ENCODE results near the gene FAM184A.
"Not testable (repeated sequence)": the region's sequence is repeated elsewhere in the genome, so short reads cannot be mapped to it uniquely, and the experiment has no call there.

The FAM184A gene

DNA sequence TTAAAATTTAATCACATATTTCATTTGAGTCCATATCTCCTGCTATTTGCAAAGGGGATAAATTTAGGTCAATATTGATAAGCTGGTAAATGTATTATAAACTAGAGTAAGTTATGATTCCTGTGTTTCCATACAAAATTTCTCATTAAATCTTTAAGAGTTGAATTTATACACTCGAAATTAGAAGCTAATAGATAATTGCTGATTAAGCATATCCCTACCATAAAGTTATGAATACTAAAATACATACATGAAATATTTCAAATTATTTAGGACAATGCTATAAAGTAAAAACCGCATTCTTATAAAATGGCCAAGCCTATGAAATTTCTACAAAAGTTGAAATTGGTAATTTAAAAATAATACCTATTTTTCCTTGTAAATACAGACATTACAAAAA lies 71.5 kb downstream of the FAM184A start:
- DNase-seq: no peak

DNA sequence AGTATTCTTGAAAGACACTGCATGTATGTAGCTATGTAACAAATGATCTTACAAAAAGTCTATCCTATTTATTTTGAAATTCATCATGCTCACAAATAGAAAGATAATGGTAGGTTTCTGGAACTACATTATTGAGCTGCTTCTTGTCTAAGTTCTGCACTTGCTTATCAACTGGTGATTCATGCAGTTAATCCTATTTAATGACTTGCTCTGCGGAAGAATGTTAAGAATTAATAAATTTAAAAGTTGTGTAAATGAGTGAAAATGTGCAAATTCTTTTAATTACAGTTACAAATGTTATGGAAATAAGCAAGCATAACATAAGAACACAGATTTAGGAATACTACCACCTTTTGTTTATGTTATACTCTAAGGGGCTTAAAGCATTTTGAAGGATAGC lies 76.4 kb downstream of the FAM184A start:
- DNase-seq: no peak

DNA sequence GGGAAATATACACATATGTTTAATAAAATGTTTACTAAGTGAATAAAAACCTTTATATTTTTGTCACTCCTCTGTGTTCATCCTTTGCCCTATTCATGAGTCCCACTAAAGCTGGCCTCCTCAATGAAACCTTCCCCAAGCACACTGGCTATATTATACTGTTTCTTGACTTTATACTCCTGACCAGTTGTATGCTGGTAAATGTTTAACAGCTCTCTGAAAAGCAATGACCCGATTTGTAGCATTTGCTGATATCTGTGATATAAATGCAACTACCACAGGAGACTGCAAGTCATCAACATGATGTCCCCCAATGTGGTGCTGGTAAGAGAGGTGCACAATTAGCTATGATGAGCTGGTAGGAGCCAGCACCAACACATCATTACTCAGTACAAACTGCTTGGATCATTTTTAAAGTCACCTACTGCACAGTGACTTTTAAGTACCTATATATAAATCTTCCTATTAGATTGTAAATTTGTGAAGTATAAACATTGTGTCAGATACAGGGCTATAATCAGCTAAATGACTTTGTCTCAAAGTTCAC lies 78.9 kb downstream of the FAM184A start:
- DNase-seq: no peak

DNA sequence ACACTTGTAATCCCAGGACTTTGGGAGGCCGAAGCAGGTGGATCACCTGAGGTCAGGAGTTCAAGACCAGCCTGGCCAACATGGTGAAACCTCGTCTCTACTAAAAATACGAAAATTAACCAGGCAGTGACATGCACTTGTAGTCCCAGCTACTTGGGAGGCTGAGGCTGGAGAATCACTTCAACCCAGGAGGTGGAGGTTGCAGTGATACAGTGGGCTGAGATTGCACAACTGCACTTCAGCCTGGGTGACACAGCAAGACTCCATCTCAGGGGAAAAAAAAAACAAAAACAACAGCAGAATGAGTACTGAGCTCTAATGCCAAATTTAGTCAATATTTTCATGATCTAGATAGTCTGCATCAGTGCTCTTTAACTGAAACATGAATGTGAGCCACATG lies 81.0 kb downstream of the FAM184A start:
- not testable (repeated sequence) for DNase-seq

DNA sequence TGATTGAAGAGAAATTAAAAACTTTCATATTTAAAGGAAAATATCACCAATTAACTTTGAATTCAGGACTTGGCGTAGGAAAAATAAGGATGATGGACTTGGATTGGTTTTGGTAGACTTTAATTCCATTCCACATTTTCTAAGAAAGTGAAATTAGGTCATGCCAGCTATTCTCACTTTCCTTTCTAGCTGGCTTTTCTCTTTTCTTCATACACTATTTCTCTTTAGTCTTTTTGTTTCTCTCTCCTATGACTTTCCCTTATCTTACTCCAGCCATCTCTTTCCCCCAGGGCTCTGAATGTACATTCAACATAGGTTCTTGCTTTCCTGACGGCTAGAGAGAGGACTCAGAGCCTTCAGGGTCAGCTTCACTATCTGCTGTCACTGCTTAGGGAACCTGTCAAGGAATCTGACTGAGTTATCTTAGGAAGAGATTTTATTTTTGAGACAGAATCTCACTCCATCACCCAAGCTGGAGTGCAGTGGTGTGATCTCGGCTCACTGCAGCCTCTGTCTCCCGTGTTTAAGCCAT lies 82.1 kb downstream of the FAM184A start:
- no peak for DNase-seq

DNA sequence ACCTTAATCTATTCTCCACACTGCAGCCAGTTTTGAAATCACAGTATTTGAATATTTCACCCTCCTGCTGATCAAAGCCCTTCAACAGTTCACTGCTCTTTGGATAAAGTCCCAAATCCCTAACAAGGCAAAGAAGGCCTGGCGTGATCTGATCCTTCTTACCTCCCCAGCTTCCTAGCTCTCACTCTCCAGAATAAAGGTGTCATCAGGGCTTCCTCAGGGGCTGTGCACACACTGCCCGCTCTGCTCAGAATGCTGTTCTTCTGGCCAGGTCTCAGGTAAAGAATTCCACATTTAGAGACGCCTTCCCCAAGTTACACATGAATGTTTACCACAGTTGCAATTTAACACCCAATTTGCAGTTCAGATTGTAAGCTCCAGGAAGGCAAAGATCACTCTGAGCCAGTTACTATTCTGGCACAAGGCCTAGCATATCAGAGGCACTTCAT lies 84.6 kb downstream of the FAM184A start:
- no peak for DNase-seq

DNA sequence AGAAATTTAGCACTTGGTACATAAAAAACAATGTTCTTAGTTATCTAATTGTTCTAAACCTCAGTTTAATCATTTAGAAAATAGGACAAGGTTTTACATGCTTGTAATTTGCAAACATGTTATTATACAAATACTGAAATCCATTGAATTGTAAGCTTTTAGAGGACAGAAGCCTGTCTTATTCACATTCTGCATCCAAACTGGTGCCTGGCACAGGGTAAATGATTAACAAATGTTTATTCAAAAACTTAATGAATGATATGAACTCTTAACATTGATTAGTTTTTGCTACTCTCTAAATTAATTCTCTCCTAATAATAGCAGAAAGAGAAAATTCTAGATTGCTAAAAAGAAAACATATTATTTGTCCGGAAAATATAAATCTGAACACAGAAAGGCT lies 85.1 kb downstream of the FAM184A start:
- DNase-seq: no peak

DNA sequence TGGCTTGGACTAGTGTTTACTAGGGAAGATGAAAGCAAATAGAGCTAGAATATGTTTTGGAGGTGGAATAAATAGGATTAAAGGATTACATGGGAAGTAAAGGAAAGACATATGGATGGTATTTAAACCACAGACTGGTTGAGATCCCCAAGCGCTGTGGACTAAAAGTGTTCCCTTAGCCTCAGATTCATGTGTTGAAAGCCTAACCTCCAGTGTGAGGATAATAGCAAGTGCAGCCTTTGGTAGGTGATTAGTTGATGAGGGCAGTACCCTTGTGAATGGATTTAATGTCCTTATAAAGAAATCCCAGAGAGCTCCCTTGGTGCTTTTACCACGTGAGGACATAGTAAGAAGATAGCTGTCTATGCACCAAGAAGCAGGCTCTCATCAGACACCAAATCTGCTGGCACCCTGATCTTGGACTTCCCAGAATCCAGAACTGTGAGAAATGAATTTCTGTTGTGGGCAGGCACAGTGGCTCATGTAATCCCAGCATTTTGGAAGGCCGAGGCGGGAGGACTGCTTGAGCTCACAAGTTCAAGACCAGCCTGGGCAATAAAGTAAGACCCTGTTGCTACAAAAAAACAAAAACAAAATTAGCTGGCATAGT lies 86.2 kb downstream of the FAM184A start:
- no peak for DNase-seq

DNA sequence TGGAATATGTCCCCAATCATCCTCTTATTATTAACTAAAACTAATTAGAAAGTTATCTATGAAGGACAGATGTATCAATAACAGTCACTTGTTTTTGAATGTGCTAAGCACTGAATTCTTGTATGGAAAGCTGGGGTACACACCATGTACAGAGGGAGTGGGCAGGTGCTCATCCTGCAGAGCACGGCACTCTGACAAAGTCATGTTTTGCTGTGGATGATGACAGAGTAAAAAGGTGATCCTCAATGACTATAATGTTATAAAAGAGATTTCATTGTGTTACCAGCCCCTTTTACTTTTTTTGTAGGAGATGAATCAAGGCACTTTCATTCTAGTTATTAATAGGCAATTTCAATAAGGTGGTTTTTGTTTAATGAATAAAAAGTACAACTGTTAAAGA lies 92.2 kb downstream of the FAM184A start:
- no peak for DNase-seq

DNA sequence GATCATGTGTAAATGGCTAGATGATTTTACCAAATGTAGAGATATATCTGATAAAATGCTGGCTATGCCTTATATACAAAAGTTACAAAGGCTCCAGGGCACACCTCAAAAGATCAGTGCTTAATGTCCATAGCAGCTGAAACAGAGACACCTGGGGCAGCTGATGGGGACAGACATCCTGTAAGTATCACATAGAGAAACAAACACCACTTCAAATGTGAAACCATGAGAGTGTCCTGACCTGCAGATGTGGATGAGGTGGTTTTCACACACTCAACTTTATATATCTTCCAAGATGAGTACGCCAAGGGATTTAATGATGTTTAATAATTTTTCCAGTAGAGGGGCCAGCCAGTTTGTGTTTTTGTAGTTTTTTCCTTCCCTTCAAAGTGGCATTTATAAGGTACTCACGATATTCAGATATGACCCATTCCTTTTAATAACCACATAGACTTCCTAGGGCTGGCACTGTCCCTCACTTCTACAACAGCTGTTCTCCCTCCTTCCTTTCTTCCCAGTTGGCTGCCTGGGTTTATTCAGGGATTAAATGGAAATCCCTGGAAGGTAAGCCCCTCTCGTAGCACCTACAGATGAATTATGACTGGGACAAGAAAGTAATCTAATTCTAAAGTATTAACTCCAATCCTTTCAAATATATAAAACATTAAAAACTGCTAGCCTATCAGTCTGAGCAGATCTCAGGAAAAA lies 93.2 kb downstream of the FAM184A start:
- DNase-seq: no peak

DNA sequence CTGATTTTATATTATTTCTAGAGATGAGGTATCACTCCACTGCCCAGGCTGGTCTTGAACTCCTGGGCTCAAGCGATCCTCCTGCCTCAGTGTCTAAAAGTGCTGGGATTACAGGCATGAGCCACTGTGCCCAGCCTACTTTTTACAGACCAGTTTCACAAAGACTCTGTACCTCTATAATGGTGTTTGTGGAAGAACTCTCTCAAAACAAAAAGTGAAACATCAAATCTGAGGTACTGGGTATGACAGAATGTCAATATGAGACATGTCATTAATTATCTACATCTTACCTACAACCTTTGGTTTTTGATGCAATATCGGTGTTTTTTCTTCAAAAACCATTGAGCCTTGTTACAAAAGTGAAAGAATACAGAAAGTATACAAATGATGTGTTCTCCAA lies 94.1 kb downstream of the FAM184A start:
- DNase-seq: no peak

DNA sequence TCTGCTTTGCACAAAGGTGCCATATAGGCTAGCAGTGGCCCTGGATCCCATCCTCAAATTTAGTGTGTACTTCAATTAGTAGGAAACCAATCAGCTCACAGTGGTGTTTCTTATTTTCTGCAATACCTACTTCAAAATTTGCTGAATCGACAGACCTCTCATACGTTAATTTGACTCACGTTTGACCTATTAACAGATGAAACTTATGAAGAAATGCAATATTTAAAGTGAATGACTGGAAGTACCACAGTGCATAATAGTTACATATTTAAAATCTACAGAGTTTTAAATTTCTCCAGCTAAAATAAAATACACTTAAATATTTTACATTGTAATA lies 95.9 kb downstream of the FAM184A start:
- no peak for DNase-seq

DNA sequence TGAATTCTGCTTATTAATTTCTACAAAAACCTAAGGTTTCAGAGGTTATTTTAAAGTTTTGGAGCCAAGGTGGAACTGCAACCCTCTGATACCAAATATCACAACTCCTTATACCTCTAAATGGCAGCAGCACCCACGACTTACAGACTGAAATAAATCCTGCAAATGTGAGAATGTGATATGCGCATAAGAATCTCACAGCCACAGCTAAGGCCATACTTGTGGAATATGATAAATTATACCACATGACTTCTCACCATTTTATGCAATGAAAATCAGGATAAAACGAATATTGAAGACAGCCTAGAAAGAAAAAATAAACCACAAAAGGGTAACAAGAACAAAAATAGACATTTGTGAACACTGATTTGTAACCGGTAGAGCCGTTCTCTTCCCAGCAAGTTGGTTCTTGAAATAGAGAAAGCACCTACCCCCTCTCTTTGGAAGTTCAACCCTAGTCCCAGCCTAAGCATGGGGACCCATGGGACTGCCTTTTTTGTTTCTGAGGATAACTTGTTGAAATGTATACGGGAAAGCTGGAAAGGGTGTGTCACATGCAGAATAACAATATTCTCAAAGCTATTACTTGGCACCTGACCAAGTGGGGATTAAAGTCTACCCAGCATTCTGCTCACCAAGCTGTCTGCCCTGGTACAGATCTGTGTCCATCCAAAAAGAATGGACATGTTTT lies 96.4 kb downstream of the FAM184A start:
- DNase-seq: no peak

DNA sequence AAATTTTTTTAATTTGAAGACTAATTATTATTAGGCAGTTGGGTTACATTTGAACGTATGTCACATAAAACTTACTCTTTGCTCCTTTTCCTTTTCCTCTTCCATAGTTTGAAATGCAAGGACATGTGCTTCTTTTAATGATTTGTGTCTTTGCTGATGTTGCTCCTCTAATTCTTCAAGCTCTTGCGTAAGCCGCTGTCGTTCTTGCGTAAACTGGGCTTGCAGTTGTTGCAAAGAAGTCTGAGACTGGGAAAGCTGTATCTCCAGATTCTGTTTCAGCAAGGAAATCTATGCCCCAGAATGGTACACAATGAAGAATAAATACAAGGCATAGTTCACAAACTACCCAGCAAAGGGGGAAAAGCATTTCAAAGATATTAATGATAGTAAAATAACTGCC lies 98.4 kb downstream of the FAM184A start:
- no peak for DNase-seq

DNA sequence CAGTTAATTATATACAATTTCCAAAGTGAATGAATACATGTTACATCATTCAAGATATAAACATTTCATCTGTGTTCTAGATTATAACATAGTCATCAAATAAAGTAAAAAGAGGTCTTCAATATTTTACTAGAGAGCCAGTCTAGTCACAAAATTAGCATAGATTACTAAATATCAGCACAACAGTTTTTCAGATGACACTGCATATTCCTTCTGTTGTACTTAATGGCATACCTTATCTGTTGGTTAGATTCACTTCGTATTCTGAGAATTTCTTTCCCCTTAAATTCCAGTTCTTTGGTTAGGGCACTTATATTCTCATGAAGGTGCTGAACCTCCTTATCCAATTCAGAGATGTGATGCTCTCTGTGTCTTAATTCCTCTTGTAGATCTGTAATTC lies 103.7 kb downstream of the FAM184A start:
- no peak for DNase-seq

DNA sequence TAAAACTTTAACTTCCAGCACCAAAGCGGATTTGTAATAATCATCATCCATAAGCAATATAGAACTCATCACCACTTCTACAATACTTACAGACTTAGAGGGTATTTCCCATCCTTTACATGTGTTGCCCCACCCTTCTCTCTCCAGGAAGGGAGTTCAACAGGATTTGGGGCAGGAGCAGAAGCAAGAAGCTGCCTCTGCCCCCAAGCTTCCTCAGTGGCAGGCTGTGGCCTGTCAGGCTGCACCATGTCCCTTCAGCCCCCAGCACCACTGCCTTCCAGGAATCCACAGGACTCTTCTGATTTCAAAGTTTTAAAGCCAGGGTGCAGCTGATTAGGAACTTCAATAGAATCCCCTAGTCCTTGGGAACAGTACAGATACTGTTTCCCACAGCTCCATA lies 106.8 kb downstream of the FAM184A start:
- no peak for DNase-seq

DNA sequence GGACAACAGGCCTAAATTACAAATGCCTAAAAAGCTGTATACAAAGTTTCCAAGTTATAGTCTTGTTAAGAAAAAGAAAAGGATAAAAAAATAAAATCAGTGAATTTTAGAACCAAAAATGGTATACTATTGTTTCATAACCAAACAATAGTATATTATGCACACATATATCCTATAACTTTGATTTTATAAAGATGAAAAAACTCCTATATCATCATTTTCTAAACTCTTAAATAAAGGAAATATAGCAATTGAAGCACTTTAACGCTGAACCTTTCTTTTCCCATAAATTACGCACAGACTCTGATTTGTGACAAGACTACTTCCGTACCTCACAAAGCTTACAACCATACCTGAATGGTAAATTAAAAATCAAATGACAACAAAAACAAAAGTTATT lies 107.6 kb downstream of the FAM184A start:
- no peak for DNase-seq

DNA sequence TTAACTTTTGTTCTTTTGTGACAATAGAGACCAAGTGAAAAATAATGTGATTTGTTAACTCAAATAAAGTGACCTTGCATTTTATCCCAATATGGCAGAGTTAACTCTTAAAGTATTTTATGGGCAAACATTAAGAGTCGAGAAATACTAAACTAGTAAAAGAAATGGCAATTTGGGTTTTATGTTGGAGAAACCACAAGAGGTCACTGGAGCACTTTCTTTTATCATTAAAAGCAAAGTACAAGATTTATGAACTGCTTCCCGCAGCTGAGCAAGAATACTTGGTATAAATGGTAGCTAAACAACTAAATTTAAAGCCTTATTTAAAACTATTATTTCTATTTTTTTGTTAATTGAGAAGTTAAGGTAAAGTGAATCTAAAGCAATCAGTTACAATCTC lies 110.0 kb downstream of the FAM184A start:
- DNase-seq: no peak

DNA sequence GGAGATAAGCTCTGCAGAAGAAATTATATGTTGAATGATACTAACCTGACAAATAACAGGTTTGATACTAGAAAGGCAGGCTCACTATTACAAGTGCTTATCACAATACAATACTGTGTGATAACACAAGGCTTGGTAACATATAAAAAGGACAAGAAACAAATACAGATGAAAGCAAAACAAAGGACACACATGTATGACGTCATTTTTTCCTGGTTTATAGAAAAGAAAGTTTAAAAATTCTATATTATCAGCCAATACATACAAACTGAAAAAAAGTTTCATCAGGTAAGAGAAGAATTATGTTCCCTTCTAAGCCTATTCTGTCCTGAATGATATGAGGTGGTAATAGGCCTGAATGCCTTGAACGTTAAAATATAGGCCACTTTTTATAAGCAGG lies 111.2 kb downstream of the FAM184A start:
- DNase-seq: no peak

DNA sequence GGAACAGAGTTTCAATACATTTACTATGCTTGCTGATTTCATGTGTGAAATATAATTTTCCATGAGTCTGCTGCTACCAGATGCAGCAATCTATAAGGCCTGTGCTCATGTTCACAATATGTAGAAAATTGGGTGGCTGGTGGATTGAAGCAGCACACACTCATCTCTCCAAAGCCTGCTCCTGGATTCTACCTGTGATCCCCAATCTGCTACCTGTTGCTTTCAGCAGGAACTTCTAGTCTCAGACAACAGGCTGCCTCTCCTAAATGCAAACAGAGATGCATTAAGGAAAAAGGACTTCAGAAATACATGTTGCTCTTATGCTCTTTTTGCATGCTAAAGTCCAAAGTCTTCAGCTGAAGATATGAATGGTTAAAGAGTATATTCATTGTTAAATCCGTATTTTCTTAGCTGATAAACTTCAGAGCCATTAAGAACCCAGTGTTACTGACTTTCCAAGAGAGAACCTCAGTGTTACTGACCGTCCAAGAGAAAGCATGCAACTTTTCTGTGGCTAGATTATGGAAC lies 112.6 kb downstream of the FAM184A start:
- no peak for DNase-seq

DNA sequence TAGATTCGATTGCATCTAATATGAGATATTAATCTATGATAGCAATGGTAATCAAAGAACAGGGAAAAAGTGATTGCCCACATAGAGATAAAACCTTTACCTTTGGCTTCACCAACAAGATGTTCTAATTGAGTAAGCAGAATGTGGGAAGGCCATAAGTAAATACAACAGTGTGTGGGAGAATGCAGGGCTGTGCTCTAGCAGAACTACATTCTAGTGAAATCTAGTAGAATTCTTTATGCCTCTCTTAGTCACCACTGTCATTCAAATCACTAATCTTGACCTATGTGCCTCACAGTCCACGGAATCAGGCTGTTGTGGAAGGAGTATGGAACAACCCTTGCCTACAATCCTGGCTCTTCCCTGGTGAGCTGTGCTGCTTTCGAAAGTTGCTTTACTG lies 113.1 kb downstream of the FAM184A start:
- DNase-seq: no peak

DNA sequence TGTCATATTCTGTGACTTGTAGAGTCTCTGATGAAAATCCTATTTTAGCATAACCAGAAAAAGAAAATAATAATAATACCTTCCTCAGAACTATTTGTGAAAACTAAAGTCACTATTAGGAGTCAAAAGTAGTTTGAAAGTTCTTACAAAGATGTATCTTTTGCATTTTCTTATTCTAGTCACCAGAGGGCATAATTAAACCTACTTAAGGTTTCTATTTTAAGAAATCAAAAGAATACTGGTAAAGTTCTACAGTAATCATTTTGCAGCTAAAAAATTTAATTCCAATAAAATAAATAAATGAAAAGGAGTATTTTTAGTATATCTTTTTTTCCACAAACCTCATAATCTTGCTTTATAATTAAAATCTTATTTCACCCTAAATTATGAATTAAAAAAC lies 115.5 kb downstream of the FAM184A start:
- no peak for DNase-seq

DNA sequence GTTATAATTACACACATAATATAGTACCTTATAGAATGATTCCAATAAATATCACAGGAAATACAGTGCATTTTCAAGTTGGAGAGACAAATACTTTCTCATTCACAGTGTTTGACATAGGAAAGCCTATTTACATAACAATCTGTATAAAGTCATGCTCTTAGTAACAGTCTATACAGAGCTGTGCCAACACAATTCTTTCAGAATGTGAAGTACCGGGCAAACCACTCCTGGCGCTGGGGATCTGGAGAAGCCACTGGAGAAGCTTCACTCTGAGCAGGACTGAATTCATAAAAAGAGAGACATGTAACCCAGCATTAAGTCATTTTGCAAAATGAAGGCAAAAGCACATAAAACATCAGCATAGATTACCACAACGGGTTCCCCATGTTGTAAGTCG lies 118.6 kb downstream of the FAM184A start:
- no peak for DNase-seq

DNA sequence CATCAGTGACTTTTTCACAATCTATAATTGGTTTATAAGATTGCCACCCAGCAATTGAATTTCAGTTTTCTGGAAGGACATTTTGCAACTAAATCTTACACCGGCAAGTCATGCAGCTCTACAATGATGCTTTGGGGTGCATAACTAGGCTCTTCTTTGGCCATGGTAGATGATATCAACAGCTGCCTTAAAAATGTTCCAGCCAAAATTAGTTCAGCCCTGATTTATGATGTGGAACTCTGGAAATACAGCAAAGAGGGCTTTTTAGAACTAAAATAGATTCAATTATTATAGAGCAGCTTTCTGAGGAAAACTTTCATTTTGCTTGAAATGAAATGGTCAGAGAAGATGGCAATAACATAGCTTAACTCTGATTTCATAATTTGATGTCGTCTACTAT lies 125.1 kb downstream of the FAM184A start:
- DNase-seq: no peak
